HG02973 (cell line): ENCODE results near the gene FASTK.

Experiments
- ATAC-seq: cut with Tn5 transposase; IDR thresholded peaks from one replicate; pipeline ENCODE4 v1.9.1; 2021; ENCODE audit warnings: moderate library complexity; ENCODE audit not compliant: unreplicated experiment

Gene FASTK

DNA sequence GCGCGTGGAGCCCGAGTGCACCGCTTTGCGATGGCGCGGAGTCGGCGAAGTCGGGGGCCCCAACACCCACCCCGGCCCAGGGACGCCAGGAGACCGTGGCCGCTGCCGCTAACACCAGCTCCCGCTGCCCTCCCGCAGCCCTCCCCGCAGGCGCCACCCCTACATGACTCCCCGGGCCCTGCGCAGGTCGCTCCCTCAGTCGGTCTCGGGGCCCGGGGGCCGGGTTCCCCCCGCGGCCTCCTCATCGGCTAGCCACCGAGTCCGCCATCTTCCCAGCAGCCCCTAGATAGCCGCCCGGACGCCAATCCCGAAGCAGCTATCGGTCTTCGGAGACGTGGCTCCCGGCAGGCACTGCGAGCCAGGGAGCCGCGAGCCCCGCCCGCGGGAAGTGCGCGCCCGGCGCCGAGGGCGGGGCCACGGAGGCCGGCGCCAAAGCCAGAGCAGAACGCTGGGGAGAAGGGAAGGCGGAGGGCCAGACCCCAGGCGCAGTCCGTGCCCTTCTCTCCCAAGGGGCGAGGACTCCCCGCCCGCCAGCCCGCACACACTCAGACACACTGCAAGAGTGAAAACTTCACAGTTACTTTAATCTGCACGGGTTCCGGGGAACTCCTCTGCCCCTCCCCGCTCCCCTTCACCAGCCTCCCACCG, at the start of gene FASTK:
FASTK (minus strand) TSS at position 288 of the 648 bp plus-strand sequence; CDS start at position 245, 43 bp downstream.
- peak; percentile 74 for ATAC-seq

GRCh38 chr7:151129960-151130591, 49.5 kb upstream of the FASTK start:
- no peak for ATAC-seq

GRCh38 chr7:151129117-151129959, 48.7 kb upstream of the FASTK start:
- ATAC-seq, result no peak

- ATAC-seq, result no peak
These were observed 48.1 kb upstream of the FASTK start for GRCh38 chr7:151128716-151129115.

DNA sequence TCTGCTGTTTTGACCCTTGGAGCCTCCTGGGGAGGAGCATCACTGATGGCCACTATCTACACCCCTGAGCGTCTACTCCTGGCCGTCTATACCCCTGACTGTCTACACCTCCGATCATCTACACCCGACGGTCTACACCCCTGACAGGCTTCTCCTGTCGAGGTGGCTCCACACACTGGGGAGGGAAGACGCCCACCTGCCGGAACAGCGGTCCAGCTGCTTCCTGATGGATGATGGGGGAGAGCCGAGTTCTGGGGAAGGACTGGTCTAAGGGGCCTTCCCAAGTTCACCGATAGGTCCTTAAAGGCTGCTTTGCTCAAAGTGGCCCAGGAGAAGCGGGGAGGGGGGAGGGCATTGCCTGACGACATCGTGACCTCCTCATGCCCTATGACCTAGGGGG, 47.5 kb upstream of the FASTK start:
- ATAC-seq, result no peak

GRCh38 chr7:151126491-151127137, 46.0 kb upstream of the FASTK start:
- no peak for ATAC-seq

DNA sequence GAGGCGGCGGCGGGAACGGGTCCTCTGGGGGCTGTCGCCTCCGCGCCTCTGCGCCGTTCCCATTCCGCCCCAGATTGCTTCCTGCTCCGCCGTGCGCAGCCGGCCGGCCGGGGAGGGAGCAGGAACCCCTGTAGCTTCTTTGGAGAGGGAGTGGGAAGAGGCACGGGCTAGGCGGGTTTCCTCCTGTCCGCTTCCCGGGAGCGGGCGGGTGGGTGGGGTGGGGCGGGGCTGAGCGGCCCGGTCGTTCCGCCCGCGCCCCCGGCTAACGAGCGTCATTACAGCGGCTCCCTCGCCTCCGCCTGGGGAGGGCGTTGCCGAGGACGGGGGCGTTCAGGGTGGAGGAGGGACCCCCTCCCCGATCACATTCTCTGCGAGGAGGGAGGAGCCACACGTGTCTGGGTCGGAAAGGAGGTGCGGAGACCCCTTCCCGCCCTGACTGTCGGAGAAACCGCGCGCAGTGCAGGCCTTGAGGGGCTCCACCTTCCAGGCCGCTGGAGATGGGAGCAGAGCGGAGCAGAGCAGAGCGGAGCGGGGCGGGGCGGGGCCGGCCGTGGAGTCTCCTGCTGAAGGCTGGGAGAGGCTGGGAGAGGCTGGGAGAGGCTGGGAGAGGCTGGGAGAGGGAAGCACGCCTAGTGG, 45.4 kb upstream of the FASTK start:
- no peak for ATAC-seq

DNA sequence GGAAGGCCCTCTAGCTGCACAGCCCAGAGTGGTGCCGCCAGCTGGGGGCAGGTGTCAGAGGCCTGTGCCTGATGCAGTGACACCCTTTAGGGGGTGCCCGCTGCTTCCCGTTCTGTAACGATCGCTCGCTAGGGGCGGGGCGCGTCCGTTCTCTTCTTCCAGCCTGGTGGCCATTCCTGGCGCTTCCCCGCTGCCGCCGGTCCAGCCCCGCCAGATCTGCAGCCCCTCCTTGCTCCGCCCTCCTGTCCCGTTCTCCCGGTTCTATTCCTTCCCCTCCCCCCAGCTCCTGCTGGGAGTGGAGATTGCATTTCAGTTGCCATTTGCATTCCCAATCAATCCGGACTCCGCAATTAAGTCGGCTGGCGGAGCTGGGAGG, 44.8 kb upstream of the FASTK start:
- ATAC-seq, result no peak

DNA sequence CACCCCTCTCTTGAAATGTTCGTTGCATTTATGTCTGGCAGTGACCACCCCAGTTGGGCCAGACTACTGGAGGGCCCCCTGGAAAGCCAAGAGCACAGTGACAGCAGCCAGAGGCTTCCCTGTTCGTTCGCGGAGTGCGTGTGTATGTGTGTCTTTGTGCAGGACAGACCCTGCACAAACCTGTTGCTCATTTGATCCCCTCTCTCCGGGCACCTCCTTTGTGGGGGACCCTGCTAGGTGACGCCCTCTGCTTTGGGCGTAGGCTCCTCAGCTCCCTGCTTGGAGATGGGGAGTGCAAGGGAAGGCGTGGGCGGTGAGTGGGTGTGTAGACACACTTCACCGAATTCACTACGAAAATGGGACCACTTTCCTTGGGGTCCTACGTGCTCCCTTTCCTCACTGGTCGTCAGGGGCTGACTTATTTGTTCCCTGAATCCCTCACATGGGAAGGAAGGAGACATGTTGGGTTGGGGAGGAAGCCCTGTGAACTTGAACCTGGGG, 44.3 kb upstream of the FASTK start:
- no peak for ATAC-seq

GRCh38 chr7:151124481-151124880, 43.9 kb upstream of the FASTK start:
- ATAC-seq, result no peak

- ATAC-seq, result no peak
These were observed 43.3 kb upstream of the FASTK start for GRCh38 chr7:151123822-151124464.

DNA sequence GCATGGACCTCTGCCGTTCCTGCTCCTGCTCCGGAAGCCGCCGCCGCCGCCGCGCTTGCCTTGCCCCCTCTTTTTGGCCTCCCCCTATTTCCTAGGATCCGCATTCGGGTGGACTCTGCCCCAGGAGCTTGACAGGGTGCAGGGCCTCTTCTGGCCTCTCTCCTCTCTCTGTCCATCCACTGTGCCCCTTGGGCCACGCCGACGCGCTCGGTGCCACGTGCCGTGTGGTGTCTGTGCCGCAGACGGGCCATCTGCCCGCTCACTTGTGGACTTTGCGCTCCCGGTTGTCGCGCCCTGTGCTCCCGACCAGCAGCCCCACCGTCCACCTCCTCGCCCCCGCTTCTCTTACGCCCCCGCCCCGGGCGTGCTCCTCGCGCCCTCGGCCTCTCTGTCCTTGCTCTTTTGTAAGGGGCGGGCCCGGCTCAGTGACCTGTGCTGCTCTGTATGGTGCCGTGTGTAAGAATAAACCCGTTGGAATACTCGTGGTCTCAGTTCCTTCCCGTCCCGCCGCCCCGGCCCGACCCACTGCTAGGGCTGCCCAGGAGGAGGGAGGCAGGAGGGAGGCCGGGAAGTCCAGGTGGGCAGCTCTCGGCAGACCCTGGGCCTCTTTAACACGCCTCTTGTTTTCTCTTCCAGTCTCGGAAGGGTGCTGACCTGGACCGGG, 42.7 kb upstream of the FASTK start:
- no peak for ATAC-seq

GRCh38 chr7:151122796-151123157, 42.2 kb upstream of the FASTK start:
- no peak for ATAC-seq

DNA sequence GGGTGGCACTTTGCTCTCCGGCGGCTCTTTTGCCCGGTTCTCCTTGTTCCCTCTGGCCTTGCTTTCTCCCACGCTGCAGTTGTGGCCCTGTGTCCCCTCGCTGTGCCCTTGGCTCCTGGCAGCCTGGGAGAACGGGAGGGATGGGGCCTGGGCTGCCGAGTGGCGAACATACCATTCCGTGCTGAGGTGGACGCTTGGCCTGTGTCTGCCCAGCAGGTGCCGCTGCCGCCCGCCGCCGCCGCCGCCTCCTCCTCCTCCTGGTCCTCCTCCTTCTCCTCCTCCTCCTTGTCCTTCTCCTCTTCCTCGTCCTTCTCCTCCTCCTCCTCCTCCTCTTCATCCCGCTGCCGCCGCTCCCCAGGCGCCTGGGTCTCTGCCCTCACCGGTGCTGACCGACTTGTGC, 41.7 kb upstream of the FASTK start:
- no peak for ATAC-seq

DNA sequence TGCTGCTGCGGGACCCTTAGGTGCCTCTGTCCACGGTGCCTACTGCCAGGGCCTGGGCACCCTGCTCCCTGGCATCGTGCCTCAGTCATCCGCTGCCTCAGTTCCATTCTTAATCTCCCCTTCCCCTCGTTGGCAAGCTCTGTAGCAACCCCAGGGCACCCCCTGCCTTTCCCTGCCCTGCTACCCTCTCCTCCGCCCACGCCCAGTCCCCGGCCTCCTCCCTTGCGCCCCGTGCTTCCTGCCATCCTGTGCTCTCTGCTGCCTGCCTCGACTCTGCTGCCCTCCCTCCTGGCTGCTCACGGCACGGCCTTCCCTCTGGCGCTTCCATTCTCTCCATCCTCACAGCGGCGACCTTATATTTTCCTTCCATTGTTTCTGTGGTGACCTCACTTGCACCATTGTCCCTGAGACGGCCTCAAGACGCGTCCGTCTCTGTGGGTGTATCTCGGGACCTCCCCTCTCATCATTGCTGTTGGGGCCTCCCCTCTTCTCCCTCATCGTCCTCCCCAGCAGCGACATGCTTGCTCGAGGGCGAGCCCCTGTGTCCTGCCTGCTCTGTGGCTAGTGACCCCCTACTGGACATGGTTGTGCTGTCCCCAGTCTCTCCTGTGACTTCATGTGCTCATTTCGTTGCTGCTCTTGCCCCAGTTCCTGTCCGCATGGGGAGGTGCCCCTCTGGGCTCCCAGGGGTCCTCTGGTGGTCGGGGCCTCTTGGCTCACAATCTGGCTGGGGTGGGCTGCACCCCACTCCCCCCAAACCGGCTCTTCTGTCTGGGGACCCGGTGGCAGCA, 41.0 kb upstream of the FASTK start:
- no peak for ATAC-seq

- no peak for ATAC-seq
These were observed 40.3 kb upstream of the FASTK start for GRCh38 chr7:151120896-151121295.

DNA sequence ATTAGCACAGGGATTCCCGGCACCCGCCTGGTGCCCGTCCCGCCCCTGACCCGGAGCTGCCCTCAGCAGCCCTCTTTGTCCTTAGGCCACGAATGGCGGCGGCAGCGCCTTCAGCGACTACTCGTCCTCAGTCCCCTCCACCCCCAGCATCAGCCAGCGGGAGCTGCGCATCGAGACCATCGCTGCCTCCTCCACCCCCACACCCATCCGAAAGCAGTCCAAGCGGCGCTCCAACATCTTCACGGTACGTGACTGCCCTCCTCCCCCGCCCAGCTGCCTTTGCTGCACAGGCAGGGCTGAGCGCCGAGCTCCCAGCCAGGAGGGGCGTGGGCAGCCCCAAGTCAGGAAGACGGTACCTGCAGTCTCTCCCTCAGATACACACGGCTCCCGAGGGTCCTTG, 39.3 kb upstream of the FASTK start:
- ATAC-seq, result no peak

GRCh38 chr7:151119055-151119415, 38.4 kb upstream of the FASTK start:
- ATAC-seq, result no peak
